Smooth muscle cell of trachea (primary cell): ENCODE results near the gene CHCHD4. TPM values are rescaled to one million over a fixed set of nuclear protein-coding genes. Genes with fewer than 3 reads are reported as not detected.

Experiments used
- total RNA-seq: library from RNA; depleted of rRNA; stranded (reverse); fragments of >200 nt; gene quantifications from 2 replicates; pipeline ENCODE4 v1.2.1, GENCODE V29; 2014

Gene CHCHD4
- total RNA-seq: 9.4 and 10.8 TPM in 2 replicates

DNA sequence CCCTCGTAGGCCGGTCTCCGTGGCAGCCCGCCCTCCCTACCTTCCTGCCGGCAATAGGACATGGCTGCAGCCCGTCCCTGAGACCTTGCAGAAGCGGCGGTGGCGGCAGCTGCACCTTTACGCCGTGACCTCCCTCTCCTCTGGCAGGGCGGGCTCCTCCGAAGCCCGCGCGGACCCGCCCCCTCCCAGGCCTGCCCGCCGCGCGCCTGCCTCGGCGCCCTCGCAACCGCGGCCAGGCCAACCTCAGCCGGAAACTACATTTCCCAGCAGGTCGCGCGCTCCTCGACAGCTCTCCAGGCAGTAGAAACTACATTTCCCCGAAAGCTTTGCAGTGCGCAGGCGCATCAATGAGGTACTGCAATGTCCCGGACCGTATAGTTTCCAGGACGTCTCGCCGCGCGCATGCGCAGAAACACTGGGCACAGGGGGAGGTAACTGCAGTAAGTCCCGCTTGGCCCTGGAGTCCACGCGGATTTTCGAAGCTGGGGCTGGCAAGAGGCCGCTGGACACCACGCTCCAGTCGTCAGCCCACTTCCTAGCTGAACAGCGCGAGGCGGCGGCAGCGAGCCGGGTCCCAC lies at the start of gene CHCHD4, which contains the start of gene TMEM43:
CHCHD4 (minus strand) TSS at position 256 of the 578 bp plus-strand sequence; CDS start at position 62, 194 bp downstream.
TMEM43 (plus strand) TSS at position 438 of the 578 bp plus-strand sequence. CDS start 142 bp downstream, outside the sequence.

Other genes starting within 250 kb of the CHCHD4 start
- not detected in 2 replicates for gene WNT7A, start 244.8 kb downstream of the CHCHD4 start, total RNA-seq
- 103 and 131 TPM in 2 replicates for gene TMEM43, start 182 bp upstream of the CHCHD4 start, total RNA-seq
- gene XPC, start 53.7 kb upstream of the CHCHD4 start, total RNA-seq: 61.7 and 86.0 TPM in 2 replicates
- gene LSM3, start 53.9 kb upstream of the CHCHD4 start, total RNA-seq: 4.6 and 17.5 TPM in 2 replicates